Measurements from ENCODE around the gene SCFD2. TPM values are rescaled to one million over a fixed set of nuclear protein-coding genes. Genes with fewer than 3 reads are reported as not detected.
"Not testable (repeated sequence)": the region's sequence is repeated elsewhere in the genome, so short reads cannot be mapped to it uniquely, and the experiment has no call there.

Gene SCFD2
- 10 to 100 TPM; 12.0 to 15.5 (median 14.1) TPM for polyA plus RNA-seq (ENCODE audit: insufficient read length in 4 of 4)

- DNase-seq (ENCODE audit: low read depth in 4 of 4, low spot score in 2 of 4) = peak; percentile 92 to 99 (median 95)
Observed at GRCh38 chr4:53365486-53366300, at the start of gene SCFD2. SCFD2 (minus strand) TSS chr4:53366061.

GRCh38 chr4:53409479-53409878, 43.6 kb upstream of the SCFD2 start:
- DNase-seq (ENCODE audit: low read depth in 4 of 4, low spot score in 2 of 4) = not testable (repeated sequence)

DNA sequence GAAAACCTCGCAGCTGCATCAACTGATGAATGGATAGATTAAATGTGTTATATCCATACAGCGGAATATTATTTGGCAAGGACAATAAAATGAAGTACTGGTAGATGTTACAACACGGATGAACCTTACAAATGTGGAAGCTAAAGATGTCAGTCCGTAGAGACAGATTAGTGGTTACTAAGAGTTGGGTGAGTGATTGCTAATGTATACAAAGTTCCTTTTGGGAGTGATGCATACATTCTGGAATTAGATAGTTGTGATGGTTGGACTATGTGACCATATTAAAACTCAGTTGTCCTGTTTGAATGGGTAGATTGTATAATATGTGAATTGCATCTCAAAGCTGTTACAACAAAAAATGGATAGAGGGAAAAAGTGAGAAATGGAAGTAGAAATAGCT, 14.4 kb upstream of the SCFD2 start:
- no peak for DNase-seq (ENCODE audit: low read depth in 4 of 4, low spot score in 2 of 4)

- DNase-seq (ENCODE audit: low read depth in 4 of 4, low spot score in 2 of 4) = no peak
Observed at GRCh38 chr4:53378171-53378482, 12.3 kb upstream of the SCFD2 start.

DNA sequence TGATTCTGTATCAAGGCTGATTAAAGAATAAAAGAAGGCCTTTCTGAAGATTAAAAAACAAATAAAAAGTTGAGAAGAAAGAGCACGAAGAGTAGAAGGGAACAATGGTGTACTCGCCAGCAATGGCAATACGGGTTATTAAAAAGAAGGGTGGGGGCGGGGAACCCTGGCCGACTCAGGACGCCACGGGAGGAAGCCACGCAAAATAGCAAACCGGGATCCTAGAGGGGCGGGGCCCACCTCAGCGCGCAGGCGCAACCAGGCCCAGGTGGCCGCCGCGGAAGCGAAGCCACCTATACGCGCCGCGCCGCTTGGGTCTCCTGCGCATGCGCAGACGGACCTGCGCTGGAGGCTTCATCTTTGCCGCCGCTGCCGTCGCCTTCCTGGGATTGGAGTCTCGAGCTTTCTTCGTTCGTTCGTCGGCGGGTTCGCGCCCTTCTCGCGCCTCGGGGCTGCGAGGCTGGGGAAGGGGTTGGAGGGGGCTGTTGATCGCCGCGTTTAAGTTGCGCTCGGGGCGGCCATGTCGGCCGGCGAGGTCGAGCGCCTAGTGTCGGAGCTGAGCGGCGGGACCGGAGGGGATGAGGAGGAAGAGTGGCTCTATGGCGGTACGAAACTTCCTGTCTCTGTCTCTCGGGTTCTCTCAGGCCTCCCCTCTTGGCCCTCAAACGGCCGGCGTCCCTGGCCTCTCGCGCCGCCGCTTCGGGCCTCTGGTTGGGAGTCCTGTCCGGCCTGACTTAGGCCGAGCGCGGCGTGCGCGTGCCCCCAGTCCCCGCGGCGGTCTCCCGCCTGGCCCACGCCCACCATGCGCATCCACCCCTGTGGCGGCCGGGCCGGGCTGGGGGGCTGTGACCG, 11.7 kb upstream of the SCFD2 start, which contains the start of gene FIP1L1:
TSS of gene FIP1L1 (plus strand) at position 323 of the 852 bp plus-strand sequence. CDS start at position 521, 198 bp downstream.
- DNase-seq (ENCODE audit: low read depth in 4 of 4, low spot score in 2 of 4) = peak; percentile 78 to 91 (median 85)

DNA sequence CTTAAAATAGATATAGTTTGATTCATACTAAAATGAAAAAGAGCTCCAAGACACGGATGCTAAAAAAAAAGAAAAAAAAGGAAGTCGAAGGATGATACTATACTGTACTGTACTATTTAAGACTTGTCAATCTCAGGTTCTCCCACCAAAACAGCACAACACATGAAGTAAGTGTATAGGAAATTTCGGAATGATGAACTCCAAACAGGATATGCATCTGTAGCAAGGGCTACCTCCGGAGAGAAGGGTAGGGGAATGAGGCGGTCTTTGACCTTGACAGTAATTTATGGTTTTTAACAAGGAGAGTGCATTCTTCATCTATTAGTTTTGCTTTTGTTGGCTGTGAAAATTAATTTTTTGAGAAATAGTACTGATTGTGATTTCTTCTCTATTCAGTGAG, 11.0 kb upstream of the SCFD2 start:
- no peak for DNase-seq (ENCODE audit: low read depth in 4 of 4, low spot score in 2 of 4)

DNA sequence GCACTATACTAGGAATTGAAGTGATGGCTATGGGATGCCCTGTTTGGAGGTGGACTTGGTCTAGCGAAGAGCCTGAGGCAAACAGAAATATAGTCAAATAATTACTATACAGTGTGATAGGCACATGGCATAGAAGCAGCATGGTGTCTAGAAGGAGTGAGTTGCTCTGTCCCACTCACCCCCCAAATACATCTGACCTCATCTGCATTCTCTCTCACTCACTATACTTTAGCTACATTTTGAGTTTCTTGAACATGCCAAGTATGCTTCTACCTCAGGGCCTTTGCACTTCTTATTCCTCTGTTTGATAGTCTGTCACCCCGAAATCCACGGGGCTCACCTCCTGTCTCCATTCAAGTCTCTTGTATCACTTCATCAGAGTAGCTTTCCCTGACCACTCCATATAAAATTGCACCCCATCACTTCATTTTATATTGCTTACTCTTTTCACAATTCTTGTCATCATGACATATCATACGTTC, 9.0 kb upstream of the SCFD2 start:
- DNase-seq (ENCODE audit: low read depth in 4 of 4, low spot score in 2 of 4) = no peak

DNA sequence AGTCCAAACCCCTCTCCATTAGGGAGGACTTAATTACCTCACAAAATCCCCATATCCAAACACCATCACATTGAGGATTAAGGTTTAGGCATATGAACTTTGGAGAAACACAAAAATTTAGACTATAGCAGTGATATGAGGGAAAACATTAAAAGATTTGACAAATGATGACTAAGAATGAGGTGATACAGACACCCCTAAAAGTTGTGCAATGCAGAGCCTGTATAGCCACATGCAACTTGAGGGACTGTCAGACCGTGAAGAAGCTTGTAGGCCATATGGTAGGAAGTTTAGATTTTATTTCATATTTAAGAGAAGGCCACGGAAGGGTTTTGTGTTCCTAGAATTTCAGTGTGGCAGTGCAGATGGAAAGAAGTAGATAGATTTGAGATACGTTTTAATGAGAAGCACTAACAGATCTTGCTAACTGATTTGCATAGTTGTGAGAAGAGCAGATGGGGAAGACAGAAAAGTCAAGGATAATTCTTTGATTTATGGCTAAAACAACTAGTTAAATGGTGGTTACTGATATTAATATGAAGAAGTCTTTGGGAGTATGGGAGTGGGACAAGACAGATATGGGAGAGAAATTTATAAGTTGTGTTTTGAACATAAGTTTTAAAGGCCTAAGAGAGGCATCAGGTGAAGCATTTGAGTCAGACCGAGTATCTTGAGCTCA, 6.1 kb upstream of the SCFD2 start:
- DNase-seq (ENCODE audit: low read depth in 4 of 4, low spot score in 2 of 4) = no peak

GRCh38 chr4:53371049-53371448, 5.2 kb upstream of the SCFD2 start:
- DNase-seq (ENCODE audit: low read depth in 4 of 4, low spot score in 2 of 4) = no peak

GRCh38 chr4:53367721-53368120, 1.9 kb upstream of the SCFD2 start:
- no peak for DNase-seq (ENCODE audit: low read depth in 4 of 4, low spot score in 2 of 4)

DNA sequence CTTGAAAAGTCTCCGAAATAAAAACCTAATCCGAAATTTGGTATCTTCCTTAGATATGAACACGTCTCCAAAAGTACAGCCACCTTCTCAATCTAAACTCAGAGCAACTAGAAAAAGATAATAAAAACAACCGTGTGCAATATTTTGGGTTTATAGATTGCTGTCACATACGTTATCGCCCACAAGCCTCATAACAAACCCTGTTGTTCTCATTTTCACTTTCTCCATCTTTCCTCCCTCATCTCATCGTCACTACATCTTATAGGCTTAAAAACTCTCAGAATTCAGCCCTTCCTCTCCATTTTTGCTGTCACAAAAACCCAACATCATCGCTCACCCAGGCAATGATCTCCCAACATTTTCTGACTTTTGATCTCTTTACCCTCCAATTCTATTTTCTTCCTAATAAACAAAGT, 448 bp upstream of the SCFD2 start:
- no peak for DNase-seq (ENCODE audit: low read depth in 4 of 4, low spot score in 2 of 4)

DNA sequence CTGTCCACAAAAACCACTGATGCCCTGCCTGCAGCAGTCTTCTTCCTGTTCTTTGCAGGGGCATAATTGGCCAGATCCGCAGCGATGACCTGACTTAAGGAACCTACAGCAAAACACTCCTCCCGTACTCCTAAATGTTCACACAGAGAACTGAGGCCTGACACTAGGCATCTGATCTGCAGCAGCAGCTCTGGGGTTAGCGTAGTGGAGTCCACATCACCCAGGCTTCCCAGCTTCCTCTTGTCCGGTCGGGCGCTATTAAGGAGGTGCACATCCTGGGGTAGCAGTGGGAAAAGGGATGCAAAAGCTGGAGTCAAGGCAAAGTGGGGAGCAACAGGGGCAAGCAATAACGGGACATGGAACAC, 758 bp downstream of the SCFD2 start:
- no peak for DNase-seq (ENCODE audit: low read depth in 4 of 4, low spot score in 2 of 4)

DNA sequence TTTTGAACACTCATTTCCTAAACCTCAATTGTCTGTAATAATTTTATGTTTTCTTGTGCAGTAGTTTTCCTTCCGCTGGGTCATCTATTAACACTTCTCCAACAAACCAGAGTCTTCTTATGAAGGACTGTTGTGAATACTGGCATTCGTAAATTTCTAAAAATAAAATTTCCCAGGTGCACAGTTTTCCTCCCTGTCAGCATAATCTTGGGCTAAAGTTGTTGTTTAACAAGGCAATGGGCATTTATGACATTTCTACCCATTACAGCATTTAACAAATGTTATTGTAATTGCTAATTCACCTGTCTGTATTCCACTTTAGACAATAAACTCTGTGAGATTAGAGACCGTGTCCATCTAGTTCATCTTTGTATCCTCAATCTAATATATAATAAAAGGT, 1.2 kb downstream of the SCFD2 start:
- DNase-seq (ENCODE audit: low read depth in 4 of 4, low spot score in 2 of 4) = no peak

DNA sequence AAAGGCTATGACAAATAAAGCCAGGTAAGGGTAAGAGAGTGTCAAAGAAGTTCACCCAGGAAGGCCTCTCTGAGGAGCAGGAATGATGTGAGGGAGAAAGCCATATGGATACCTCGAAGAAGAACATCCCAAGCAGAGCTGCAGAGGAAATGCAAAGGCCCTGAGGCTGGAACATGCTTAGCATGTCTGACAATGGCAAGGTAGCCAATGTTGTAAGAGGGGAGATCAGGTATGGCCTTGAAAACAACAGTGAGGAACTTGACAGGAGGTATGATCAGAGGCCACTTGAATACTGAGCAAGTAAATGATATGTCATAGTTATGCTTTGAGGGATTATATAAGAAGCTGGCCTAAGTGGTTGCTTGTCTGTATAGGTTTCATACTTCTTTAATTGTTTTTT, 3.8 kb downstream of the SCFD2 start:
- no peak for DNase-seq (ENCODE audit: low read depth in 4 of 4, low spot score in 2 of 4)

DNA sequence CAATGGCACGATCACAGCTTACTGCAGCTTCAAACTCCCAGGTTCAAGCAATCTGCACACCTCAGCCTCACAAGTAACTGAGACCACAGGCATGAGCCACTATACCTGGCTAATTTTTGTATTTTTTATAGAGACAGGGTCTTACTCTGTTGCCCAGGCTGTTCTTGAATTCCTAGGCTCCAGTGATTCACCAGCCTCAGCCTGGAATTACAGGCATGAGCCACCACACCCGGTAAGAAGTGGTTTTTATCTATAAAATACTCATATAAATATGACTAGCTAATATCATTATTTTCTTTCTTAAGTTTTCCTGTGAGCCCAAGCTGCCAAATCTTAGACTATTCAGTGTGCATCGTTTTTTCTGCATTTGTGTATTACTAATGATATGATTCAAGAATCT, 4.4 kb downstream of the SCFD2 start:
- DNase-seq (ENCODE audit: low read depth in 4 of 4, low spot score in 2 of 4) = no peak

DNA sequence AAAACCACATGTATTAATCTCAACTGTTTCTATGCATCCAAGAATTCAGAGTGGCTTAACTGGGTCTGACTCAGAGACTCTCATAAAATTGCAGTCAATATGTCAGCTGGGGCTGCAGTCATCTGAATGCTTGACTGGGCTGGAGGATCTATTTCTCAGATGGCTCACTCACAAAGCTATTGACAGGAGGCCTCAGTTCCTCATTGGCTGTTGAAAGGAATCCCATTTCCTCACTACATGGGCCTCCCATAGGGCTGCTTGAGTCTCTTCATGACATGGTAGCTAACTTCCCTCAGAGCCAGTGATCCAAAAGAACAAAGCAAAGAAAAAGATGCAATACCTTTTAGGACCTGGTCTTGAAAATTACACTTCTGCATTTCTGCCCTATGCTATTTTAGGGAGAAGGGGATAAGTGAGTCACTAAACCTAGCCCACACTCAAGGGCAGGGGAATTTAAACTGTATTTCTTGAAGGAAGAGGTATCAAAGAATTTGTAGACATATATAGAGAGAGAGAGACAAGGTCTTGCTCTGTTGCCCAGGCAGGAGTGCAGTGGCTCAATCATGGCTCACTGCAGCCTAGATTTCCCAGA, 9.8 kb downstream of the SCFD2 start:
- no peak for DNase-seq (ENCODE audit: low read depth in 4 of 4, low spot score in 2 of 4)

DNA sequence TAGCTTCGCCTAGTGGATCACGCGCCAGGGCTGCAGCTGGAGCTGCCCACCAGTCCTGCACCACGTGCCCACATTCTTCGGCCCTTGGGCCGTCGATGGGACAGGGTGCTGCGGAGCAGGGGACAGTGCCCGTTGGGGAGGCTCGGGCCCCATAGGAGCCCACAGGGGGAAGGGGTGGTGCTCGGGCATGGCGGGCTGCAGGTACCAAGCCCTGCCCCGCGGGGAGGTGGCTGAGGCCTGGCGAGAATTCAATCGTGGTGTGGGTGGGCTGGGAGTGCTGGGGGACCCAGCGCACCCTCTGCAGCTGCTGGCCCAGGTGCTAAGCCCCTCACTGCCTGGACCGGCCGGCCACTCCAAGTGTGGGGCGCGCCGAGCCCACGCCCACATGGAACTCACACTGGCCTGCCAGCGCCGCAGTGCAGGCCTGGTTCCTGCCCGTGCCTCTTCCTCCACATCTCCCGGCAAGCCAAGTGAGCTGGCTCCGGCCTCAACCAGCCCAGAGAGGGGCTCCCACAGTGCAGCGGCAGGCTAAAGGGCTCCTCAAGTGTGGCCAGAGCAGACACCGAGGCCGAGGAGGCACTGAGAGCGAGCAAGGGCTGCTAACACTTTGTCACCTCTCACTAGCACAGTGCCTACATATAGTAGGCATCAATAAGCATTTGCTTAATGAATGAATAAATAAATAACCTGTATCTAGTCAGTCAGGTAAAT, 11.7 kb downstream of the SCFD2 start:
- DNase-seq (ENCODE audit: low read depth in 4 of 4, low spot score in 2 of 4) = no peak

- DNase-seq (ENCODE audit: low read depth in 4 of 4, low spot score in 2 of 4) = no peak
Observed at GRCh38 chr4:53349091-53349491, 16.8 kb downstream of the SCFD2 start.

- DNase-seq (ENCODE audit: low read depth in 4 of 4, low spot score in 2 of 4) = no peak
Observed at GRCh38 chr4:53348046-53348445, 17.8 kb downstream of the SCFD2 start.

Data from left renal cortex interstitium (tissue), 4 donors.